ENCODE results near the gene RSPH9. TPM values are rescaled to one million over a fixed set of nuclear protein-coding genes. Genes with fewer than 3 reads are reported as not detected.

RSPH9 gene
- polyA plus RNA-seq, 1 of the 3 experiments (the other 2 are of a cell fraction), result 0.05 TPM

GRCh38 chr6:43624786-43625288, 20.0 kb upstream of the RSPH9 start:
- Histone ChIP-seq H3K27me3 (ENCODE audit: insufficient read depth) (no peaks in the 10 kb centered on the region), H3K27ac (ENCODE audit: low read depth in 2 of 2, low read length in 1 of 2) (no peak overlapping the region), H3K9me3 (no peaks in the 10 kb centered on the region), H3F3A (replicated peaks; ENCODE audit: insufficient read depth) (peaks cover 13% of the 10 kb centered on the region), H3K36me3 (replicated peaks in 1 of 2; ENCODE audit: control insufficient read depth in 1 of 2, insufficient read depth in 2 of 2, low read length in 1 of 2) (peaks cover 56 to 60% of the 10 kb centered on the region in 2 experiments), H2AFZ (ENCODE audit: low read depth) (no peak overlapping the region), H3K4me2 (no peak overlapping the region), H3K4me3 (ENCODE audit: low read depth in 2 of 2, low read length in 1 of 2) (no peak overlapping the region), H3K4me1 (ENCODE audit: control insufficient read depth in 1 of 2, insufficient read depth in 2 of 2, low read depth in 1 of 2, low read length in 1 of 2) (peaks cover 5 to 17% of the 10 kb centered on the region in 2 experiments), H3K9ac (no peak overlapping the region), H3K79me2 (ENCODE audit: insufficient read depth) (peaks cover 40% of the 10 kb centered on the region), H3K9me2 (no peaks in the 10 kb centered on the region), H4K20me1 (ENCODE audit: insufficient read depth) (no peaks in the 10 kb centered on the region)
- ChIA-PET POLR2A (no interaction called here), CTCF (interaction anchor here (2.2 kb wide), 1 partner anchor 17 kb away, joined by 11 read pairs; no protein-coding TSS in a partner anchor)
- WGBS (ENCODE audit: low lambda C conversion rate), result 74% methylated on average over 5 of the region's 7 CpGs
- no peak for DNase-seq
- TF ChIP-seq RCOR1 (IDR thresholded peaks at IDR 0.05; ENCODE audit: low read length) (no peak), REST (IDR thresholded peaks at IDR 0.05; ENCODE audit: low read depth, low read length) (no peak), IRF3 (IDR thresholded peaks at IDR 0.05; ENCODE audit: low read depth, low read length) (no peak), MXI1 (IDR thresholded peaks at IDR 0.05; ENCODE audit: low read depth, low read length) (no peak), YY1 (IDR thresholded peaks at IDR 0.05; ENCODE audit: low read depth) (no peak), GABPA (IDR thresholded peaks at IDR 0.05; ENCODE audit: low read depth) (no peak), ZBTB33 (IDR thresholded peaks at IDR 0.05; ENCODE audit: borderline replicate concordance, low read depth) (no peak), PBX3 (IDR thresholded peaks at IDR 0.05) (no peak), TAF1 (IDR thresholded peaks at IDR 0.05; ENCODE audit: borderline replicate concordance, low read depth, low read length) (no peak), SIN3A (IDR thresholded peaks at IDR 0.05; ENCODE audit: borderline replicate concordance, low read depth, low read length) (no peak), FOXJ3 (CRISPR knock-in tag; IDR thresholded peaks at IDR 0.05) (no peak), JUND (IDR thresholded peaks at IDR 0.05) (no peak), NFIC (IDR thresholded peaks at IDR 0.05; ENCODE audit: borderline replicate concordance) (no peak), RAD21 (IDR thresholded peaks at IDR 0.05; ENCODE audit: low read length) (no peak), TEAD4 (IDR thresholded peaks at IDR 0.05; ENCODE audit: borderline replicate concordance, insufficient read depth) (no peak), MEF2A (IDR thresholded peaks at IDR 0.05; ENCODE audit: borderline replicate concordance, low read depth) (no peak), NRF1 (IDR thresholded peaks at IDR 0.05; ENCODE audit: low read depth, low read length) (no peak), FOXM1 (IDR thresholded peaks at IDR 0.05; ENCODE audit: low read depth) (no peak), EZH2phosphoT487 (IDR thresholded peaks at IDR 0.05; ENCODE audit: borderline replicate concordance, low read depth) (no peak)
